ENCODE measurements around the gene JARID2. TPM values are rescaled to one million over a fixed set of nuclear protein-coding genes. Genes with fewer than 3 reads are reported as not detected.

The JARID2 gene
- total RNA-seq, 4 donors from 2014 or later: 12.1 to 33.8 (median 17.0) TPM

- Histone ChIP-seq H3K27ac (no peak overlapping the region), H3K36me3 (no peaks in the 10 kb centered on the region), H3K9me3 (no peaks in the 10 kb centered on the region), H3K27me3 (no peaks in the 10 kb centered on the region), H3K4me3 (no peak overlapping the region), H3K4me1 (no peaks in the 10 kb centered on the region)
- TF ChIP-seq POLR2A (IDR thresholded peaks at IDR 0.05) (no peak), CTCF (IDR thresholded peaks at IDR 0.05) (no peak)
- DNase-seq: no peak
These were observed 12.9 kb upstream of the JARID2 start for GRCh38 chr6:15232836-15233510.

GRCh38 chr6:15234068-15234758, 11.7 kb upstream of the JARID2 start:
- no peak overlapping the region for H3K4me3 ChIP-seq
- no peaks in the 10 kb centered on the region for H3K9me3 ChIP-seq
- TF ChIP-seq CTCF (IDR thresholded peaks at IDR 0.05) (no peak), POLR2A (IDR thresholded peaks at IDR 0.05) (no peak)
- no peak overlapping the region for H3K27ac ChIP-seq
- H3K27me3 ChIP-seq: no peaks in the 10 kb centered on the region
- H3K36me3 ChIP-seq: no peaks in the 10 kb centered on the region
- no peak for DNase-seq
- H3K4me1 ChIP-seq: no peaks in the 10 kb centered on the region

- H3K36me3 ChIP-seq: no peaks in the 10 kb centered on the region
- no peaks in the 10 kb centered on the region for H3K9me3 ChIP-seq
- H3K4me1 ChIP-seq: no peaks in the 10 kb centered on the region
- no peak overlapping the region for H3K4me3 ChIP-seq
- no peak overlapping the region for H3K27ac ChIP-seq
- DNase-seq: no peak
- TF ChIP-seq POLR2A (IDR thresholded peaks at IDR 0.05): no peak
- no peak for TF ChIP-seq CTCF (IDR thresholded peaks at IDR 0.05)
- no peaks in the 10 kb centered on the region for H3K27me3 ChIP-seq
These were observed 6.1 kb upstream of the JARID2 start for GRCh38 chr6:15239616-15240364.

- H3K36me3 ChIP-seq: no peaks in the 10 kb centered on the region
- no peak overlapping the region for H3K4me3 ChIP-seq
- no peak for DNase-seq
- H3K4me1 ChIP-seq: no peaks in the 10 kb centered on the region
- no peaks in the 10 kb centered on the region for H3K9me3 ChIP-seq
- TF ChIP-seq CTCF (IDR thresholded peaks at IDR 0.05): no peak
- no peak for TF ChIP-seq POLR2A (IDR thresholded peaks at IDR 0.05)
- no peak overlapping the region for H3K27ac ChIP-seq
- no peaks in the 10 kb centered on the region for H3K27me3 ChIP-seq
These were observed 3.4 kb upstream of the JARID2 start for GRCh38 chr6:15242503-15242902.

- no peak overlapping the region for H3K27ac ChIP-seq
- H3K36me3 ChIP-seq: no peaks in the 10 kb centered on the region
- H3K27me3 ChIP-seq: no peaks in the 10 kb centered on the region
- H3K4me1 ChIP-seq: no peaks in the 10 kb centered on the region
- TF ChIP-seq POLR2A (IDR thresholded peaks at IDR 0.05): no peak
- TF ChIP-seq CTCF (IDR thresholded peaks at IDR 0.05): no peak
- H3K9me3 ChIP-seq: no peaks in the 10 kb centered on the region
- DNase-seq: no peak
- no peak overlapping the region for H3K4me3 ChIP-seq
These were observed 2.8 kb upstream of the JARID2 start for GRCh38 chr6:15242937-15243614.

Measured in Peyer's patch (tissue), 4 donors.